AG04450 (cell line): ENCODE results near the gene COL5A3. TPM values are rescaled to one million over a fixed set of nuclear protein-coding genes. Genes with fewer than 3 reads are reported as not detected.

Source experiments
- CTCF ChIA-PET: fragments of 300-600, 350-600 bp; formaldehyde crosslinking; extraction: SDS; loops from one replicate; lab custom pipeline; 2022; ENCODE audit warnings: antibody characterized with exemption, inconsistent platforms; lab: Charles Lee
- POLR2A ChIA-PET: fragments of 350-600 bp; formaldehyde crosslinking; extraction: SDS; loops from one replicate; lab custom pipeline; 2021; ENCODE audit warnings: antibody characterized with exemption, inconsistent platforms; lab: Yijun Ruan, JAX
- DNase-seq: peaks from one replicate; pipeline ENCODE4 v3.0.0-alpha.2; 2011; ENCODE audit warnings: low read depth, low spot score
- H3K27ac ChIP-seq: one replicate; pipeline ENCODE4 v1.5.1; 2012; ENCODE audit warnings: low read depth, low read length, control low read depth
- H3K27me3 ChIP-seq: one replicate; pipeline ENCODE4 v1.6.0; 2012; ENCODE audit warnings: low read length; ENCODE audit not compliant: control insufficient read depth, insufficient read depth
- H3K4me3 ChIP-seq: 2 replicates; pipeline ENCODE4 v1.5.1; 2011; ENCODE audit warnings: mild to moderate bottlenecking, low read depth, low read length, control low read depth
- H3K9me3 ChIP-seq: 2 replicates; pipeline ENCODE4 v1.5.1; 2012; ENCODE audit warnings: low read length; ENCODE audit not compliant: control insufficient read depth, insufficient read depth
- CTCF ChIP-seq: IDR thresholded peaks from 2 replicates; pipeline ENCODE4 v1.5.1; 2011; ENCODE audit warnings: low read depth, low read length, control low read depth, inconsistent platforms
- polyA plus RNA-seq: library from polyadenylated mRNA; depleted of rRNA; stranded (reverse); fragments of >200 nt; gene quantifications from 2 replicates; pipeline ENCODE4 v1.2.3, GENCODE V29; 2011

COL5A3 gene
- polyA plus RNA-seq, 1 experiment, result 1.6 TPM

- no peak for TF ChIP-seq CTCF
- DNase-seq, result no peak
- Histone ChIP-seq H3K27me3 (no peaks in the 10 kb centered on the region), H3K27ac (no peak overlapping the region), H3K4me3 (no peak overlapping the region), H3K9me3 (no peaks in the 10 kb centered on the region; the same call in 1 of the 2 replicates)
- ChIA-PET CTCF (no interaction called here), POLR2A (interaction anchor here (0.5 kb wide), 1 partner anchor 115 kb away, joined by 8 read pairs; no protein-coding TSS in a partner anchor)
Measured at GRCh38 chr19:9981406-9982260, 28.7 kb downstream of the COL5A3 start.

- Histone ChIP-seq H3K27ac (no peak overlapping the region), H3K4me3 (no peak overlapping the region), H3K27me3 (no peaks in the 10 kb centered on the region), H3K9me3 (no peaks in the 10 kb centered on the region; the same call in 1 of the 2 replicates)
- POLR2A ChIA-PET, result no interaction called here
- CTCF ChIA-PET, result interaction anchor here (1.0 kb wide), 1 partner anchor 28 kb away, joined by 5 read pairs; no protein-coding TSS in a partner anchor
- no peak for DNase-seq
- TF ChIP-seq CTCF, result no peak
Measured at GRCh38 chr19:9972103-9972502, 38.2 kb downstream of the COL5A3 start.

- ChIA-PET CTCF (interaction anchor here (1.3 kb wide), 1 partner anchor 29 kb away, joined by 4 read pairs; no protein-coding TSS in a partner anchor), POLR2A (no interaction called here)
- no peak for TF ChIP-seq CTCF
Measured at GRCh38 chr19:9971166-9971897, 39.0 kb downstream of the COL5A3 start.

GRCh38 chr19:9970481-9970880 is 39.8 kb downstream of the COL5A3 start:
- no peak for DNase-seq
- Histone ChIP-seq H3K27me3 (no peaks in the 10 kb centered on the region), H3K27ac (no peak overlapping the region), H3K4me3 (no peak overlapping the region), H3K9me3 (no peaks in the 10 kb centered on the region; the same call in 1 of the 2 replicates)
- ChIA-PET CTCF (interaction anchor here (1.3 kb wide), 1 partner anchor 30 kb away, joined by 4 read pairs; no protein-coding TSS in a partner anchor), POLR2A (no interaction called here)
- TF ChIP-seq CTCF, result no peak

More at GRCh38 chr19:9971166-9971897, 39.0 kb downstream of the COL5A3 start:
- Histone ChIP-seq H3K9me3 (no peaks in the 10 kb centered on the region; the same call in 1 of the 2 replicates), H3K27me3 (no peaks in the 10 kb centered on the region), H3K4me3 (no peak overlapping the region), H3K27ac (no peak overlapping the region)
- no peak for DNase-seq
